HG03354 (cell line): Measurements from ENCODE around the gene SLC13A2.

Experiments
- ATAC-seq: cut with Tn5 transposase; IDR thresholded peaks from one replicate; pipeline ENCODE4 v1.9.1; 2021; ENCODE audit warnings: mild to moderate bottlenecking; ENCODE audit not compliant: unreplicated experiment, poor library complexity, severe bottlenecking

The SLC13A2 gene

GRCh38 chr17:28530250-28530649 is 56.8 kb downstream of the SLC13A2 start:
- ATAC-seq, result no peak

DNA sequence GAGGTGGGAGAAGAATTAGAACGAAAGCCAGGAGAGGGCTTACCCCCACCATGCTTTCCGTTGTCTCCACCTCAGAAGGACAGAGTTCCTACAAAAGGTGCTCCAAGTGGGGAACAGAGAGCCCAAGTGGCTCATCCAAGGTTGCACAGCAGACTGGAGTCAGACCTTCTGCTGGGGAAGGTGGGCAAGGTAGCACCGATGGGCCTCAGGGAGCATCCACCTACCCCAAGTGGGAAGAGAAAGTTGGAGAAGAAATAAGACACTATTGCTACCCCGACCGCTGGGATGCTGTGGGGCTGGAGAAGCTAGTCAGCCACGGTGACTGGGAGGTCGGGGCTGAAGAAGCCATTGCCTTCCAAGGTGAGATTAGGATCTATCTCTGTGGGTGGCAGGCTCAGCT is 57.5 kb downstream of the SLC13A2 start:
- ATAC-seq, result no peak

- ATAC-seq, result no peak
Observed at GRCh38 chr17:28532050-28532960, 58.9 kb downstream of the SLC13A2 start.

- no peak for ATAC-seq
Observed at GRCh38 chr17:28533091-28533807, 59.8 kb downstream of the SLC13A2 start.

GRCh38 chr17:28534740-28535375 is 61.4 kb downstream of the SLC13A2 start:
- ATAC-seq, result no peak

- ATAC-seq, result no peak
Observed at GRCh38 chr17:28536532-28537218, 63.2 kb downstream of the SLC13A2 start.

- no peak for ATAC-seq
Observed at GRCh38 chr17:28537219-28537610, 63.8 kb downstream of the SLC13A2 start.

DNA sequence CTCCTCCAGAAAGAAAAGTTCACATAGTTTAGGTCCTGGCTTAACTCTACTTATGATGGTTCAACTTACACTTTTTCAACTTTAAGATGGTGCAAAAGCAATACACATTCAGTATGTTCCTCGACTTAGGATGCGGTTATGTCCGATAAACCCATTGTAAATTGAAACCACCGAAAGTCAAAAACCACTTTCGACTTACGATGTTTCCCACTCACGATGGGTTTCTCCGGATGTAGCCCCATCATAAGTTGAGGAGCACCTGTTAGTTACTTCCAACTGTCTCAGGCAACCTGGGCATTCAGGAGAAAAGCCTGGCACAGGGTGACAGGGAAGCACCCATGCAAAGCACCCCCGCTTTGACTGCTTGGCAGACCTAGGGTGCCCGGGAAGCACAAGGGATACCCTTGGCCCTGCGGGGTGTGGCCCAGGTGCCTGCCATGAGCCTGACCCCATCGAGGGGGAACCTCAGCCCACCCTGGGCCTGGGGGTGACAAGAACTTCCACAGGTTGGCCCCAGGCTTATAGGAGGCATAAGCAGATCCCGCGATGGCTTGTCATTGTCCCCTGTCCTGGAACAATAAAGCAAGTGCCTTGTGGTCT is 65.0 kb downstream of the SLC13A2 start:
- ATAC-seq, result no peak

- no peak for ATAC-seq
Observed at GRCh38 chr17:28540231-28540630, 66.8 kb downstream of the SLC13A2 start.

- ATAC-seq, result no peak
Observed at GRCh38 chr17:28541439-28541838, 68.0 kb downstream of the SLC13A2 start.

DNA sequence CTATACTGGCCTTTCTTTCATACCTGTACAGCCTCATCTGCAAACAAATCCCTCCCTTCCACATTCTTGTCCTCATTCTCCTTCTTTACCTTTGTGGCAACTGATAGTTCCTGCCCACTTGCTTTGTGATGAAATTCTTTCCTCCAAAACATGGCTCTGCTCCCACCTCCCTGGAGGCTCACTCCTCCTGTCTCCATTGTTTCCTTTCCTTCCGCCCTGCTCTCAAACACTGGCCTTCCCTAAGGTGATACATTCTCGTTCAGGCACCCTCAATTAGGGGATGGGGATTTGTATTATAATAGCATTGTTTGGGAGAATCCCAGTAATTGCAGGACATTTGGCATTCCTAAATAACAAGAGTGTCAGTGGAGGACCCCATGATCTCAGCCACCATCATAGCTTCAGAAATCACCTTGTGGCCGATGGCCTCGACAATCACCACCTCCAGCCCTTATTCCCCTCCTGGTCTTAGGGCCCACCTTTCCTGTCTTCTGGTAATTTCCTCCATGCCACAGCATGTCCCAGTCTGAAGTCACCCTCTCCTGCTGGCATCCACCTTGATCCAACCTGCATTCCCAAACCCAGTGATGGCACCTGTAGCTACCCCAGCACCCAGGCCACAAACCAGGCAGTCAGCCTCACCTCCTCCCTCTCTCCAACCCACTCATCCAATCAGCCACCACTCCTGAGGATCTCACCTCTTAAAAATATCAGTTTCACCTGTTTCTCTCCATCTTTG is 71.1 kb downstream of the SLC13A2 start:
- ATAC-seq, result no peak

DNA sequence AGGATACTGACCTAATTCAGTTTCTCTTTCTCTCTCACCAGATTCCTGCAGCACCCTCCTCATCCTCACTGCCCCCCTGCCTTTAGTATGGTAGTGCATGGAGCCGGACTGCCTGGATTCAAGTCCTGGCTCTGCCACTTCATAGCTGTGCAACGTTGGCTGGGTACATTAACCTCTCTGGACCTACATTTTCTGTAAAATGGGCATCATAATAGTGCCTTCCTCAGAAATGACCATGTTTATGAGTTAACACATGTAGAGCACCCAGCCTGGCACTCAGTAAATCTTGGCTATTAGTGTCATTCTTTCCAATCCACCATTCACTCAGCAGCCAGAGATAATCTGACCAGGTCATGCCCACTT is 71.7 kb downstream of the SLC13A2 start:
- no peak for ATAC-seq

- ATAC-seq, result no peak
Observed at GRCh38 chr17:28545787-28546415, 72.5 kb downstream of the SLC13A2 start.

DNA sequence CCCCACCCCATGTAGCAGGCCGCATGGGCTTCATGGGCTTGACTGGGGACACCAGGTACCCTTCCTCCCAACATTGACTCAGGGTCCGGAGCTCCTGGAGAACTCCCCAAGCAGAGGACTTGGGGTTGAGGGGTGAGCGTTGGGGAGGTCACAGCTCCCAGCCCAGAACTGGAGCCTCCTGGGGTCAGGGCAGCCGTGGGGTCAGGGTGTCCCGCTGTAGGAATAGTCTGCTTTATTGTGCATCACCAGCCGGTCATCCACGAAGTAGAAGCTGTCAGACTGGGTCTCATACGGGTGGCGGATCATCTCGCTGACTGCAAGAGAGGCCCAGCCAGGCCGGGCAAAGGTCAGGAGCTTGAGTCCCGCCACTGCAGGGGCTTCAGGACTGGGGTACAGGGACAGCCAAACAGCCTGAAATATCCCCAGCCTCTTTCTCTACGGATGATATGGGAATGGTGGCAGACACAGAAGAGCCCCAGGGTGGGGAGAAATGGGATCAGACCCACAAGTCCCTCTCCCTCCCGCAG is 73.7 kb downstream of the SLC13A2 start:
- no peak for ATAC-seq
